Liver (tissue), 9 donors: Measurements from ENCODE around the gene MYO5C. TPM values are rescaled to one million over a fixed set of nuclear protein-coding genes. Genes with fewer than 3 reads are reported as not detected.

ENCODE experiments used
- DNase-seq: peaks from one replicate; pipeline ENCODE4 v3.0.0-alpha.2; 2017; ENCODE audit warnings: low spot score
- H3K27ac ChIP-seq, 2 donors: one replicate each; pipeline ENCODE4 v1.7.0; 2013; ENCODE audit warnings: inconsistent platforms in 2 of 2, low read length in 2 of 2, control low read depth in 1 of 2, low read depth in 1 of 2, mild to moderate bottlenecking in 1 of 2
- H3K27me3 ChIP-seq, 4 donors: one replicate each; pipeline versions ENCODE4 v1.6.1 to v1.7.0; 2013; ENCODE audit warnings: low read length in 3 of 4, inconsistent platforms in 1 of 4, mild to moderate bottlenecking in 1 of 4, moderate library complexity in 1 of 4; ENCODE audit not compliant: control insufficient read depth in 4 of 4, insufficient read depth in 4 of 4
- H3K36me3 ChIP-seq, 4 donors: one replicate each; pipeline versions ENCODE4 v1.6.1 to v1.7.0; 2013; ENCODE audit warnings: low read length in 3 of 4, mild to moderate bottlenecking in 3 of 4, low read depth in 1 of 4, moderate library complexity in 1 of 4; ENCODE audit not compliant: control insufficient read depth in 4 of 4, insufficient read depth in 3 of 4
- H3K4me1 ChIP-seq, 4 donors: one replicate each; pipeline versions ENCODE4 v1.6.1 to v1.7.0; 2013; ENCODE audit warnings: low read length in 3 of 4, mild to moderate bottlenecking in 3 of 4, moderate library complexity in 1 of 4; ENCODE audit not compliant: control insufficient read depth in 4 of 4, insufficient read depth in 4 of 4
- H3K4me3 ChIP-seq, 3 donors: one replicate each; pipeline versions ENCODE4 v1.6.1 to v1.7.0; 2013; ENCODE audit warnings: low read length in 3 of 3, control low read depth in 1 of 3, low read depth in 1 of 3, mild to moderate bottlenecking in 1 of 3
- H3K9ac ChIP-seq, 2 donors: one replicate each; pipeline ENCODE4 v1.7.0; 2013; ENCODE audit warnings: low read length in 2 of 2, mild to moderate bottlenecking in 2 of 2, moderate library complexity in 2 of 2, control low read depth in 1 of 2, low read depth in 1 of 2
- H3K9me3 ChIP-seq, 4 donors: one replicate each; pipeline versions ENCODE4 v1.6.1 to v1.7.0; 2013; ENCODE audit warnings: low read length in 3 of 4; ENCODE audit not compliant: control insufficient read depth in 4 of 4
- ATF3 ChIP-seq: IDR thresholded peaks from 2 replicates; pipeline ENCODE4 v1.6.1; 2016; ENCODE audit warnings: antibody characterized with exemption
- CTCF ChIP-seq: fragments of 150-350 bp; IDR thresholded peaks from 2 replicates; pipeline ENCODE4 v1.5.1; 2017; ENCODE audit warnings: improper control_type of control experiment, low read depth, low read length; ENCODE audit not compliant: missing input control
- EGR1 ChIP-seq, 2 donors: IDR thresholded peaks; 2 replicates each; pipeline ENCODE4 v1.6.1; 2016 to 2018; ENCODE audit warnings: antibody characterized with exemption in 2 of 2, low read depth in 2 of 2
- FOXA1 ChIP-seq: IDR thresholded peaks from 2 replicates; pipeline ENCODE4 v1.6.1; 2016; ENCODE audit warnings: antibody characterized with exemption
- FOXA2 ChIP-seq: IDR thresholded peaks from 2 replicates; pipeline ENCODE4 v1.6.1; 2016; ENCODE audit warnings: antibody characterized with exemption
- GABPA ChIP-seq, 2 donors: IDR thresholded peaks in 1 of 2; conservative IDR thresholded peaks in 1 of 2; 2 replicates each; pipeline ENCODE4 v1.6.1; 2016; ENCODE audit warnings: antibody characterized with exemption in 2 of 2, mild to moderate bottlenecking in 1 of 2, moderate library complexity in 1 of 2
- HNF4A ChIP-seq, 2 donors: conservative IDR thresholded peaks; 2 replicates each; pipeline ENCODE4 v1.6.1; 2016; ENCODE audit warnings: antibody characterized with exemption in 2 of 2, mild to moderate bottlenecking in 2 of 2
- HNF4G ChIP-seq: IDR thresholded peaks from 2 replicates; pipeline ENCODE4 v1.6.1; 2016; ENCODE audit warnings: antibody characterized with exemption
- JUND ChIP-seq, 2 donors: IDR thresholded peaks; 2 replicates each; pipeline ENCODE4 v1.6.1; 2016; ENCODE audit warnings: antibody characterized with exemption in 2 of 2
- NR2F2 ChIP-seq: IDR thresholded peaks from 2 replicates; pipeline ENCODE4 v1.6.1; 2016; ENCODE audit warnings: antibody characterized with exemption
- RAD21 ChIP-seq, 2 donors: IDR thresholded peaks; 2 replicates each; pipeline ENCODE4 v1.6.1; 2016; ENCODE audit warnings: antibody characterized with exemption in 2 of 2, mild to moderate bottlenecking in 2 of 2
- RXRA ChIP-seq, 2 donors: IDR thresholded peaks; 2 replicates each; pipeline ENCODE4 v1.6.1; 2017 to 2018; ENCODE audit warnings: antibody characterized with exemption in 2 of 2, mild to moderate bottlenecking in 1 of 2
- SP1 ChIP-seq: IDR thresholded peaks from 2 replicates; pipeline ENCODE4 v1.6.1; 2018; ENCODE audit warnings: antibody characterized with exemption, mild to moderate bottlenecking
- TAF1 ChIP-seq: conservative IDR thresholded peaks from 2 replicates; pipeline ENCODE4 v1.6.1; 2016; ENCODE audit warnings: antibody characterized with exemption, mild to moderate bottlenecking
- YY1 ChIP-seq: IDR thresholded peaks from 2 replicates; pipeline ENCODE4 v1.6.1; 2016; ENCODE audit warnings: antibody characterized with exemption, mild to moderate bottlenecking
- WGBS: extraction: QIAGEN DNeasy Blood & Tissue Kit; methylation state at CpG from one replicate; pipeline ENCODE4 v1.1.7; 2013; 5-methylcytosine and 5-hydroxymethylcytosine counted together
- polyA plus RNA-seq, 2 donors: library from polyadenylated mRNA; stranded (reverse) in 1 of 2; unstranded in 1 of 2; fragments of 200-250 nt in 1 of 2; fragments of >200 nt in 1 of 2; fragmentation: Nextera tagmentation in 1 of 2; extraction: Ambion mirVana in 1 of 2; gene quantifications; one replicate each; pipeline versions ENCODE4 v1.2.1 to v1.2.3, GENCODE V29; 2013 to 2015
- total RNA-seq, 2 donors: library from RNA; depleted of rRNA; stranded (reverse); fragments of >200 nt; gene quantifications; one replicate each; pipeline ENCODE4 v1.2.3, GENCODE V29; 2014
- TF ChIP-seq, protein P1 (sequence below): IDR thresholded peaks from 2 replicates; pipeline ENCODE4 v1.6.1; 2016; ENCODE audit warnings: antibody characterized with exemption
- TF ChIP-seq, protein P2 (sequence below): IDR thresholded peaks from 2 replicates; pipeline ENCODE4 v1.6.1; 2016; ENCODE audit warnings: antibody characterized with exemption, mild to moderate bottlenecking
- TF ChIP-seq, protein P3 (sequence below): IDR thresholded peaks from 2 replicates; pipeline ENCODE4 v1.6.1; 2016; ENCODE audit warnings: antibody characterized with exemption
- donor health status: healthy.
- donor health status: healthy.
- donor health status: healthy.
- donor health status: healthy.
- donor health status: healthy.

The MYO5C gene
- total and polyA plus RNA-seq, 4 donors, result 1.9 to 8.6 (median 3.0) TPM

- WGBS, result 96% methylated on average over 4 of the region's 4 CpGs
- TF ChIP-seq YY1, result no peak
- no peak for TF ChIP-seq GABPA (IDR thresholded peaks at IDR 0.05 in 1 of 2, conservative IDR thresholded peaks at IDR 0.05 in 1 of 2)
- TF ChIP-seq, protein P1, sequence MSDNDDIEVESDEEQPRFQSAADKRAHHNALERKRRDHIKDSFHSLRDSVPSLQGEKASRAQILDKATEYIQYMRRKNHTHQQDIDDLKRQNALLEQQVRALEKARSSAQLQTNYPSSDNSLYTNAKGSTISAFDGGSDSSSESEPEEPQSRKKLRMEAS, result no peak
- TF ChIP-seq EGR1 (IDR thresholded peaks at IDR 0.05; ENCODE audit: low read depth in 2 of 2), result no peak
- no peak for TF ChIP-seq HNF4G
- TF ChIP-seq SP1, result no peak
- TF ChIP-seq, protein P2, sequence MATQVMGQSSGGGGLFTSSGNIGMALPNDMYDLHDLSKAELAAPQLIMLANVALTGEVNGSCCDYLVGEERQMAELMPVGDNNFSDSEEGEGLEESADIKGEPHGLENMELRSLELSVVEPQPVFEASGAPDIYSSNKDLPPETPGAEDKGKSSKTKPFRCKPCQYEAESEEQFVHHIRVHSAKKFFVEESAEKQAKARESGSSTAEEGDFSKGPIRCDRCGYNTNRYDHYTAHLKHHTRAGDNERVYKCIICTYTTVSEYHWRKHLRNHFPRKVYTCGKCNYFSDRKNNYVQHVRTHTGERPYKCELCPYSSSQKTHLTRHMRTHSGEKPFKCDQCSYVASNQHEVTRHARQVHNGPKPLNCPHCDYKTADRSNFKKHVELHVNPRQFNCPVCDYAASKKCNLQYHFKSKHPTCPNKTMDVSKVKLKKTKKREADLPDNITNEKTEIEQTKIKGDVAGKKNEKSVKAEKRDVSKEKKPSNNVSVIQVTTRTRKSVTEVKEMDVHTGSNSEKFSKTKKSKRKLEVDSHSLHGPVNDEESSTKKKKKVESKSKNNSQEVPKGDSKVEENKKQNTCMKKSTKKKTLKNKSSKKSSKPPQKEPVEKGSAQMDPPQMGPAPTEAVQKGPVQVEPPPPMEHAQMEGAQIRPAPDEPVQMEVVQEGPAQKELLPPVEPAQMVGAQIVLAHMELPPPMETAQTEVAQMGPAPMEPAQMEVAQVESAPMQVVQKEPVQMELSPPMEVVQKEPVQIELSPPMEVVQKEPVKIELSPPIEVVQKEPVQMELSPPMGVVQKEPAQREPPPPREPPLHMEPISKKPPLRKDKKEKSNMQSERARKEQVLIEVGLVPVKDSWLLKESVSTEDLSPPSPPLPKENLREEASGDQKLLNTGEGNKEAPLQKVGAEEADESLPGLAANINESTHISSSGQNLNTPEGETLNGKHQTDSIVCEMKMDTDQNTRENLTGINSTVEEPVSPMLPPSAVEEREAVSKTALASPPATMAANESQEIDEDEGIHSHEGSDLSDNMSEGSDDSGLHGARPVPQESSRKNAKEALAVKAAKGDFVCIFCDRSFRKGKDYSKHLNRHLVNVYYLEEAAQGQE, result no peak
- no peak for TF ChIP-seq RAD21 (IDR thresholded peaks at IDR 0.05)
- TF ChIP-seq RXRA (IDR thresholded peaks at IDR 0.05), result no peak
- no peak for TF ChIP-seq CTCF
- no peak for TF ChIP-seq FOXA1
- no peak for TF ChIP-seq NR2F2
- TF ChIP-seq ATF3, result no peak
- TF ChIP-seq TAF1, result no peak
- no peak for TF ChIP-seq HNF4A (conservative IDR thresholded peaks at IDR 0.05)
- H3K36me3 ChIP-seq, result peaks cover 0 to 6% (median 0%) of the 10 kb centered on the region in 4 donors
- H3K4me3 ChIP-seq, result no peak overlapping the region
- H3K9me3 ChIP-seq, result no peaks in the 10 kb centered on the region
- no peak for DNase-seq
- no peak overlapping the region for H3K9ac ChIP-seq
- no peaks in the 10 kb centered on the region for H3K4me1 ChIP-seq
- H3K27ac ChIP-seq, result no peak overlapping the region
- no peaks in the 10 kb centered on the region for H3K27me3 ChIP-seq
Observed at GRCh38 chr15:52259503-52259902, 36.1 kb downstream of the MYO5C start.

DNA sequence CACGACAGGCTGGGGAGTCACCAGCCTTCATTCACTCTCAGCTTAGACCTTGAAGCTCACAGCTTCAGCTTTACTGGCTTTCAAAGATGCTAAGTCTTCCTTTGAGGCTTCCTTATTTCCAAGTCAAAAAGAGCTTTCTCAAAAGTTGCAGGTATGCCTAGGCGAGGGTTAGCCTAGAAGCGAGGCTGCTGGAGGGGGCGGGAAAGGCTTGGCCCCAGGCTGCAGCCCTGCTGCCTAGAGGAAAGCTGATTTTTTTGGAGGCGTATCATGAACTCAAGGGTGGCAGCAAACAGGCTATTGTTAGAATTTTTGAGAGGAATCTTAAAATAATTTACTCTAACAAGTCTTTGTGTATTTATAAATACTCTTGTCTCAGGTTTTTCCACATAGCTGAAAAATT, 37.1 kb downstream of the MYO5C start:
- Histone ChIP-seq H3K9me3 (no peaks in the 10 kb centered on the region), H3K4me3 (no peak overlapping the region), H3K4me1 (no peaks in the 10 kb centered on the region), H3K27me3 (no peaks in the 10 kb centered on the region), H3K9ac (no peak overlapping the region), H3K27ac (no peak overlapping the region), H3K36me3 (peaks cover 0 to 6% (median 0%) of the 10 kb centered on the region in 4 donors)
- no peak for DNase-seq
- 95% methylated on average over 5 of the region's 5 CpGs for WGBS
- TF ChIP-seq CTCF (no peak), YY1 (no peak), JUND (IDR thresholded peaks at IDR 0.05) (no peak), RAD21 (IDR thresholded peaks at IDR 0.05) (no peak), GABPA (IDR thresholded peaks at IDR 0.05 in 1 of 2, conservative IDR thresholded peaks at IDR 0.05 in 1 of 2) (no peak), RXRA (IDR thresholded peaks at IDR 0.05) (no peak), HNF4A (conservative IDR thresholded peaks at IDR 0.05) (no peak), TAF1 (no peak), HNF4G (no peak), SP1 (no peak), ATF3 (no peak), FOXA2 (no peak), EGR1 (IDR thresholded peaks at IDR 0.05; ENCODE audit: low read depth in 2 of 2) (no peak)
- TF ChIP-seq, protein P3, sequence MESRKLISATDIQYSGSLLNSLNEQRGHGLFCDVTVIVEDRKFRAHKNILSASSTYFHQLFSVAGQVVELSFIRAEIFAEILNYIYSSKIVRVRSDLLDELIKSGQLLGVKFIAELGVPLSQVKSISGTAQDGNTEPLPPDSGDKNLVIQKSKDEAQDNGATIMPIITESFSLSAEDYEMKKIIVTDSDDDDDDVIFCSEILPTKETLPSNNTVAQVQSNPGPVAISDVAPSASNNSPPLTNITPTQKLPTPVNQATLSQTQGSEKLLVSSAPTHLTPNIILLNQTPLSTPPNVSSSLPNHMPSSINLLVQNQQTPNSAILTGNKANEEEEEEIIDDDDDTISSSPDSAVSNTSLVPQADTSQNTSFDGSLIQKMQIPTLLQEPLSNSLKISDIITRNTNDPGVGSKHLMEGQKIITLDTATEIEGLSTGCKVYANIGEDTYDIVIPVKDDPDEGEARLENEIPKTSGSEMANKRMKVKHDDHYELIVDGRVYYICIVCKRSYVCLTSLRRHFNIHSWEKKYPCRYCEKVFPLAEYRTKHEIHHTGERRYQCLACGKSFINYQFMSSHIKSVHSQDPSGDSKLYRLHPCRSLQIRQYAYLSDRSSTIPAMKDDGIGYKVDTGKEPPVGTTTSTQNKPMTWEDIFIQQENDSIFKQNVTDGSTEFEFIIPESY, result no peak
- TF ChIP-seq, protein P1, result no peak
